Ureter (tissue), 1 donor: ENCODE results near the gene OBSCN. TPM values are rescaled to one million over a fixed set of nuclear protein-coding genes. Genes with fewer than 3 reads are reported as not detected.
"Not testable (repeated sequence)": the region's sequence is repeated elsewhere in the genome, so short reads cannot be mapped to it uniquely, and the experiment has no call there.

Experiments used
- DNase-seq: peaks from one replicate; pipeline ENCODE4 v3.0.0-alpha.2; 2020; ENCODE audit warnings: low spot score
- total RNA-seq: library from RNA; stranded (reverse); gene quantifications from one replicate; pipeline ENCODE4 v1.2.4, GENCODE V29; 2023
- donor health status: DM: yes; HTN: yes; CAD: no.

Gene OBSCN
- total RNA-seq, 1 donor from 2014 or later: 42.2 TPM

- DNase-seq: no peak
Measured at GRCh38 chr1:228256626-228257375, 49.0 kb downstream of the OBSCN start.

- DNase-seq: no peak
Measured at GRCh38 chr1:228258486-228258885, 50.6 kb downstream of the OBSCN start.

- DNase-seq: no peak
Measured at GRCh38 chr1:228259368-228259894, 51.6 kb downstream of the OBSCN start.

- no peak for DNase-seq
Measured at GRCh38 chr1:228259951-228260350, 52.1 kb downstream of the OBSCN start.

- DNase-seq: no peak
Measured at GRCh38 chr1:228261706-228262105, 53.9 kb downstream of the OBSCN start.

GRCh38 chr1:228262475-228262874 is 54.6 kb downstream of the OBSCN start:
- DNase-seq: no peak

GRCh38 chr1:228263636-228264035 is 55.8 kb downstream of the OBSCN start:
- no peak for DNase-seq

GRCh38 chr1:228264090-228264829 is 56.4 kb downstream of the OBSCN start:
- DNase-seq: no peak

GRCh38 chr1:228265167-228265566 is 57.3 kb downstream of the OBSCN start:
- no peak for DNase-seq

- DNase-seq: no peak
Measured at GRCh38 chr1:228267962-228268880, 60.4 kb downstream of the OBSCN start.

GRCh38 chr1:228268881-228269265 is 61.0 kb downstream of the OBSCN start:
- DNase-seq: no peak

GRCh38 chr1:228269431-228269830 is 61.6 kb downstream of the OBSCN start:
- not testable (repeated sequence) for DNase-seq

GRCh38 chr1:228270032-228270431 is 62.2 kb downstream of the OBSCN start:
- DNase-seq: no peak

- no peak for DNase-seq
Measured at GRCh38 chr1:228271701-228272251, 63.9 kb downstream of the OBSCN start.

- DNase-seq: no peak
Measured at GRCh38 chr1:228272331-228272791, 64.5 kb downstream of the OBSCN start.

GRCh38 chr1:228272831-228273571 is 65.2 kb downstream of the OBSCN start:
- no peak for DNase-seq

GRCh38 chr1:228273720-228274451 is 66.0 kb downstream of the OBSCN start:
- peak; percentile 42 for DNase-seq

- no peak for DNase-seq
Measured at GRCh38 chr1:228274452-228275178, 66.8 kb downstream of the OBSCN start.

GRCh38 chr1:228275179-228275429 is 67.3 kb downstream of the OBSCN start:
- DNase-seq: no peak
